OCI-LY7 (cell line): Measurements from ENCODE around the gene CENPC. TPM values are rescaled to one million over a fixed set of nuclear protein-coding genes. Genes with fewer than 3 reads are reported as not detected.

ENCODE experiments used
- BruUV-seq: library from RNA; stranded (reverse); fragments of 400-500 nt; replicated peaks from 2 replicates; lab custom pipeline; 2021; lab: Mats Ljungman, UMichigan
- CTCF ChIA-PET: fragments of 300-600 bp; sonication (Branson Sonifier 250); formaldehyde crosslinking; loops from one replicate; lab custom pipeline; 2022; ENCODE audit warnings: antibody characterized with exemption; ENCODE audit not compliant: unreplicated experiment; lab: Charles Lee
- POLR2A ChIA-PET: fragments of 300-600 bp; sonication (Branson Sonifier 250); formaldehyde crosslinking; loops from one replicate; lab custom pipeline; 2022; ENCODE audit warnings: antibody characterized with exemption; lab: Charles Lee
- DNase-seq: peaks from one replicate; pipeline ENCODE4 v3.0.0-alpha.2; 2015; ENCODE audit warnings: low spot score
- H2AFZ ChIP-seq: fragments of 200-600 bp; sonication (generic), shearing (Covaris generic); 2 replicates; pipeline ENCODE4 v1.6.1; 2014; ENCODE audit warnings: mild to moderate bottlenecking, antibody characterized with exemption, low read length, moderate library complexity
- H3K27ac ChIP-seq: fragments of 200-600 bp; sonication (generic); 2 replicates; pipeline ENCODE4 v1.5.1; 2014; ENCODE audit warnings: mixed run types, low read depth, mild to moderate bottlenecking, moderate library complexity, low read length, inconsistent platforms; ENCODE audit not compliant: poor library complexity, severe bottlenecking
- H3K36me3 ChIP-seq: fragments of 200-600 bp; sonication (generic); 2 replicates; pipeline ENCODE4 v1.6.1; 2014; ENCODE audit warnings: mild to moderate bottlenecking, antibody characterized with exemption, low read length, moderate library complexity, mixed read lengths; ENCODE audit not compliant: insufficient read depth
- H3K4me1 ChIP-seq: fragments of 200-600 bp; sonication (generic); 2 replicates; pipeline ENCODE4 v1.5.1; 2014; ENCODE audit warnings: mild to moderate bottlenecking, low read length; ENCODE audit not compliant: insufficient read depth, poor library complexity, severe bottlenecking
- H3K4me2 ChIP-seq: fragments of 200-600 bp; sonication (generic); 2 replicates; pipeline ENCODE4 v1.6.1; 2014; ENCODE audit warnings: mild to moderate bottlenecking, low read length
- H3K4me3 ChIP-seq: fragments of 200-600 bp; sonication (generic); 2 replicates; pipeline ENCODE4 v1.5.1; 2014; ENCODE audit warnings: mild to moderate bottlenecking, low read depth, low read length; ENCODE audit not compliant: poor library complexity, severe bottlenecking
- H3K79me2 ChIP-seq: fragments of 200-600 bp; sonication (generic); 2 replicates; pipeline ENCODE4 v1.6.1; 2016; ENCODE audit warnings: low read depth, mild to moderate bottlenecking, low read length, moderate library complexity, mixed read lengths; ENCODE audit not compliant: insufficient read depth
- H3K9me2 ChIP-seq: fragments of 200-600 bp; sonication (generic); 2 replicates; pipeline ENCODE4 v1.6.1; 2016; ENCODE audit warnings: mild to moderate bottlenecking, low read length, mixed read lengths; ENCODE audit not compliant: insufficient read depth
- H3K9me3 ChIP-seq: fragments of 200-600 bp; sonication (generic); 2 replicates; pipeline ENCODE4 v1.6.1; 2014; ENCODE audit warnings: mild to moderate bottlenecking, mixed run types, low read length, mixed read lengths
- H4K20me1 ChIP-seq: fragments of 200-600 bp; sonication (generic); 2 replicates; pipeline ENCODE4 v1.6.1; 2014; ENCODE audit warnings: mild to moderate bottlenecking, antibody characterized with exemption, low read length, moderate library complexity, mixed read lengths; ENCODE audit not compliant: insufficient read depth
- CTCF ChIP-seq: fragments of 200-600 bp; sonication (generic); conservative IDR thresholded peaks from 2 replicates; pipeline ENCODE4 v1.5.1; 2014; ENCODE audit warnings: mild to moderate bottlenecking, antibody characterized with exemption, low read length, moderate library complexity, mixed read lengths
- EZH2phosphoT487 ChIP-seq: fragments of 200-600 bp; sonication (generic); IDR thresholded peaks from 2 replicates; pipeline ENCODE4 v1.6.1; 2018; ENCODE audit warnings: low read depth, borderline replicate concordance, mild to moderate bottlenecking, mixed run types, antibody characterized with exemption, low read length, moderate library complexity, mixed read lengths
- intact Hi-C: fragments of 100-400 bp; cut with micrococcal nuclease; formaldehyde crosslinking; loops from one replicate; pipeline ENCODE4 v1.10.0; 2022; ENCODE audit not compliant: unreplicated experiment
- total RNA-seq, 2 experiments: library from RNA; depleted of rRNA in 1 of 2; stranded (reverse); fragments of >200 nt in 1 of 2; shearing (Covaris generic) in 1 of 2; gene quantifications; 2 replicates each; pipeline ENCODE4 v1.2.3, GENCODE V29; 2014 to 2022

CENPC gene
- total RNA-seq, 2 experiments from 2014 or later: 46.2 to 55.4 TPM

GRCh38 chr4:67452100-67452845 is 93.0 kb downstream of the CENPC start:
- H4K20me1 ChIP-seq: no peaks in the 10 kb centered on the region
- ChIA-PET CTCF (no interaction called here), POLR2A (interaction anchor here (0.9 kb wide), 1 partner anchor 12 kb away, joined by 3 read pairs; no protein-coding TSS in a partner anchor)
- H3K4me3 ChIP-seq: no peak overlapping the region
- H3K4me2 ChIP-seq: no peak overlapping the region
- no peaks in the 10 kb centered on the region for H3K9me3 ChIP-seq
- TF ChIP-seq EZH2phosphoT487: no peak
- no peak for TF ChIP-seq CTCF
- no peak overlapping the region for H3K27ac ChIP-seq
- no peaks in the 10 kb centered on the region for H3K9me2 ChIP-seq
- DNase-seq: no peak
- H3K36me3 ChIP-seq: peaks cover 8% of the 10 kb centered on the region; the same call in 1 of the 2 replicates
- intact Hi-C loops: no loop called here
- H3K79me2 ChIP-seq: no peaks in the 10 kb centered on the region
- H3K4me1 ChIP-seq: no peaks in the 10 kb centered on the region
- H2AFZ ChIP-seq: no peak overlapping the region
- BruUV-seq: no TSS peak

GRCh38 chr4:67451464-67451863 is 93.8 kb downstream of the CENPC start:
- BruUV-seq: no TSS peak
- Histone ChIP-seq H3K4me1 (no peaks in the 10 kb centered on the region), H3K36me3 (peaks cover 8% of the 10 kb centered on the region; the same call in 1 of the 2 replicates), H3K4me3 (no peak overlapping the region), H3K4me2 (no peak overlapping the region), H4K20me1 (no peaks in the 10 kb centered on the region), H3K79me2 (no peaks in the 10 kb centered on the region), H3K27ac (no peak overlapping the region), H2AFZ (no peak overlapping the region), H3K9me3 (no peaks in the 10 kb centered on the region), H3K9me2 (no peaks in the 10 kb centered on the region)
- ChIA-PET POLR2A (interaction anchor here (0.9 kb wide), 1 partner anchor 12 kb away, joined by 3 read pairs; no protein-coding TSS in a partner anchor), CTCF (no interaction called here)
- intact Hi-C loops: no loop called here
- no peak for DNase-seq
- TF ChIP-seq EZH2phosphoT487 (no peak), CTCF (no peak)

- no peaks in the 10 kb centered on the region for H4K20me1 ChIP-seq
- H3K27ac ChIP-seq: no peak overlapping the region
- no peaks in the 10 kb centered on the region for H3K9me3 ChIP-seq
- no peaks in the 10 kb centered on the region for H3K79me2 ChIP-seq
- no peak overlapping the region for H2AFZ ChIP-seq
- H3K4me2 ChIP-seq: no peak overlapping the region
- intact Hi-C loops: no loop called here
- TF ChIP-seq EZH2phosphoT487: no peak
- TF ChIP-seq CTCF: no peak
- DNase-seq: no peak
- POLR2A ChIA-PET: no interaction called here
- H3K4me1 ChIP-seq: no peaks in the 10 kb centered on the region
- CTCF ChIA-PET: no interaction called here
- H3K9me2 ChIP-seq: no peaks in the 10 kb centered on the region
- no peaks in the 10 kb centered on the region for H3K36me3 ChIP-seq
- no peak overlapping the region for H3K4me3 ChIP-seq
- BruUV-seq: no TSS peak
These were observed 96.7 kb downstream of the CENPC start for GRCh38 chr4:67448621-67449020.
